Esophagus (tissue), 2 donors: ENCODE results near the gene ALS2CL. TPM values are rescaled to one million over a fixed set of nuclear protein-coding genes. Genes with fewer than 3 reads are reported as not detected.

ENCODE experiments used
- H3K27ac ChIP-seq, 2 donors: one replicate each; pipeline ENCODE4 v1.5.1; 2013; ENCODE audit warnings: low read depth in 2 of 2, mild to moderate bottlenecking in 2 of 2, inconsistent platforms in 1 of 2, low read length in 1 of 2, moderate library complexity in 1 of 2
- H3K27me3 ChIP-seq, 2 donors: one replicate each; pipeline ENCODE4 v1.6.1; 2013; ENCODE audit warnings: low read length in 2 of 2, control low read depth in 1 of 2, mild to moderate bottlenecking in 1 of 2; ENCODE audit not compliant: insufficient read depth in 2 of 2, control insufficient read depth in 1 of 2
- H3K36me3 ChIP-seq, 2 donors: one replicate each; pipeline ENCODE4 v1.6.1; 2013; ENCODE audit warnings: low read length in 1 of 2; ENCODE audit not compliant: control insufficient read depth in 2 of 2, insufficient read depth in 2 of 2
- H3K4me1 ChIP-seq, 2 donors: one replicate each; pipeline ENCODE4 v1.6.1; 2013; ENCODE audit warnings: low read length in 1 of 2; ENCODE audit not compliant: control insufficient read depth in 2 of 2, insufficient read depth in 2 of 2
- H3K4me3 ChIP-seq, 2 donors: one replicate each; pipeline ENCODE4 v1.5.1; 2013; ENCODE audit warnings: low read length in 2 of 2, mild to moderate bottlenecking in 2 of 2, low read depth in 1 of 2, moderate library complexity in 1 of 2
- H3K9me3 ChIP-seq, 2 donors: one replicate each; pipeline ENCODE4 v1.6.1; 2013; ENCODE audit warnings: mild to moderate bottlenecking in 2 of 2, low read depth in 1 of 2, low read length in 1 of 2, moderate library complexity in 1 of 2; ENCODE audit not compliant: control insufficient read depth in 2 of 2, insufficient read depth in 1 of 2
- WGBS, 2 donors: extraction: QIAGEN DNeasy Blood & Tissue Kit; methylation state at CpG; one replicate each; pipeline ENCODE4 v1.1.7; 2013; 5-methylcytosine and 5-hydroxymethylcytosine counted together
- polyA plus RNA-seq, 2 donors: library from polyadenylated mRNA; stranded (reverse); fragments of 200-250 nt; gene quantifications; one replicate each; pipeline ENCODE4 v1.2.3, GENCODE V29; 2013
- donor health status: healthy with polysubstance abuse.
- donor health status: Bipolar disorder and iron deficiency.

Gene ALS2CL
- polyA plus RNA-seq, 2 donors = 95.0 to 225 TPM

GRCh38 chr3:46703013-46703520, 9.6 kb upstream of the ALS2CL start:
- Histone ChIP-seq H3K27me3 (no peaks in the 10 kb centered on the region), H3K27ac (no peak overlapping the region), H3K36me3 (no peaks in the 10 kb centered on the region), H3K9me3 (no peaks in the 10 kb centered on the region), H3K4me3 (no peak overlapping the region), H3K4me1 (peaks cover 4 to 6% of the 10 kb centered on the region in 2 donors)
- 87 to 89% methylated on average over 4 of the region's 4 CpGs for WGBS, 2 donors

- Histone ChIP-seq H3K4me3 (no peak overlapping the region), H3K36me3 (no peaks in the 10 kb centered on the region), H3K27me3 (no peaks in the 10 kb centered on the region), H3K27ac (no peak overlapping the region), H3K4me1 (peaks cover 4 to 6% of the 10 kb centered on the region in 2 donors), H3K9me3 (no peaks in the 10 kb centered on the region)
- WGBS, 2 donors = 79 to 92% methylated on average over 4 of the region's 4 CpGs
Observed at GRCh38 chr3:46702246-46703012, 8.9 kb upstream of the ALS2CL start.

- Histone ChIP-seq H3K9me3 (no peaks in the 10 kb centered on the region), H3K4me3 (peak within 1 kb of the TSS; percentile 11 to 16), H3K27ac (no peak within 1 kb of the TSS)
Observed at GRCh38 chr3:46701181-46701939, 7.9 kb upstream of the ALS2CL start, which contains the start of gene TMIE. TMIE (plus strand) TSS chr3:46701392; CDS start chr3:46701488, 96 bp downstream.

GRCh38 chr3:46700772-46701171, 7.3 kb upstream of the ALS2CL start:
- no peaks in the 10 kb centered on the region for H3K36me3 ChIP-seq
- H3K9me3 ChIP-seq = no peaks in the 10 kb centered on the region
- peaks cover 9 to 11% of the 10 kb centered on the region in 2 donors for H3K4me1 ChIP-seq
- 39 to 47% methylated on average over 4 of the region's 4 CpGs for WGBS, 2 donors
- H3K27me3 ChIP-seq = no peaks in the 10 kb centered on the region
- no peak overlapping the region for H3K27ac ChIP-seq
- no peak overlapping the region for H3K4me3 ChIP-seq

More at GRCh38 chr3:46701181-46701939, 7.9 kb upstream of the ALS2CL start, which contains the start of gene TMIE:
- Histone ChIP-seq H3K4me1 (peaks cover 4 to 8% of the 10 kb centered on the region in 2 donors), H3K27me3 (no peaks in the 10 kb centered on the region), H3K36me3 (no peaks in the 10 kb centered on the region)
- 5 to 9% methylated on average over 26 to 51 of the region's 51 CpGs for WGBS, 2 donors

GRCh38 chr3:46699676-46700523, 6.4 kb upstream of the ALS2CL start:
- Histone ChIP-seq H3K9me3 (no peaks in the 10 kb centered on the region), H3K4me3 (no peak overlapping the region), H3K4me1 (peaks cover 11 to 16% of the 10 kb centered on the region in 2 donors), H3K27me3 (no peaks in the 10 kb centered on the region), H3K36me3 (no peaks in the 10 kb centered on the region), H3K27ac (no peak overlapping the region)
- 78 to 87% methylated on average over 8 of the region's 8 CpGs for WGBS, 2 donors

GRCh38 chr3:46695962-46696894, 2.7 kb upstream of the ALS2CL start:
- H3K4me1 ChIP-seq = peaks cover 11 to 30% of the 10 kb centered on the region in 2 donors

GRCh38 chr3:46695177-46695961, 1.9 kb upstream of the ALS2CL start:
- no peak overlapping the region for H3K4me3 ChIP-seq
- WGBS, 2 donors = 64 to 73% methylated on average over 10 to 11 of the region's 11 CpGs
- peaks cover 8 to 36% of the 10 kb centered on the region in 2 donors for H3K4me1 ChIP-seq

More at GRCh38 chr3:46695962-46696894, 2.7 kb upstream of the ALS2CL start:
- 71 to 76% methylated on average over 4 of the region's 4 CpGs for WGBS, 2 donors
- Histone ChIP-seq H3K4me3 (no peak overlapping the region), H3K27me3 (no peaks in the 10 kb centered on the region), H3K36me3 (no peaks in the 10 kb centered on the region), H3K9me3 (no peaks in the 10 kb centered on the region), H3K27ac (peak overlapping the region; percentile 76 to 97)

GRCh38 chr3:46694520-46694919, 1.0 kb upstream of the ALS2CL start:
- Histone ChIP-seq H3K4me3 (peak overlapping the region in 1 of 2 donors; percentile 81), H3K9me3 (no peaks in the 10 kb centered on the region), H3K27ac (peak overlapping the region; percentile 76 to 97), H3K27me3 (no peaks in the 10 kb centered on the region), H3K36me3 (peaks cover 0 to 2% of the 10 kb centered on the region in 2 donors), H3K4me1 (peaks cover 10 to 40% of the 10 kb centered on the region in 2 donors)
- 97 to 99% methylated on average over 3 of the region's 3 CpGs for WGBS, 2 donors

More at GRCh38 chr3:46695177-46695961, 1.9 kb upstream of the ALS2CL start:
- no peaks in the 10 kb centered on the region for H3K9me3 ChIP-seq
- peaks cover 0 to 2% of the 10 kb centered on the region in 2 donors for H3K36me3 ChIP-seq
- peak overlapping the region; percentile 76 to 97 for H3K27ac ChIP-seq
- H3K27me3 ChIP-seq = no peaks in the 10 kb centered on the region
